Measurements from ENCODE around the gene DNAJC1. TPM values are rescaled to one million over a fixed set of nuclear protein-coding genes. Genes with fewer than 3 reads are reported as not detected.
A peak's percentile ranks its signal among the peaks of the same experiment; 100 is the strongest.

Gene DNAJC1
- total and polyA plus RNA-seq, 2 donors (not counting 3 experiments of a cell fraction or from before 2014, with no cell fraction given): 11.2 to 19.7 TPM

- no peaks in the 10 kb centered on the region for H3K9me3 ChIP-seq (replicated peaks; ENCODE audit: control insufficient read depth, insufficient read depth, low read length)
- TF ChIP-seq MAX (IDR thresholded peaks at IDR 0.05; ENCODE audit: insufficient read depth, insufficient read length): no peak
- TF ChIP-seq MYC (IDR thresholded peaks at IDR 0.05; ENCODE audit: low read depth, low read length): no peak
- TF ChIP-seq GATA2 (IDR thresholded peaks at IDR 0.05; ENCODE audit: insufficient read depth, insufficient read length, low read depth, low read length): no peak
- no peak for TF ChIP-seq EZH2 (IDR thresholded peaks at IDR 0.05; ENCODE audit: borderline replicate concordance, low read depth, low read length, severe bottlenecking)
- no peak for TF ChIP-seq CTCF (IDR thresholded peaks at IDR 0.05; ENCODE audit: extremely low read depth in 1 of 2, insufficient read depth in 1 of 2, low read depth in 1 of 2, low read length in 2 of 2)
- TF ChIP-seq POLR2A (IDR thresholded peaks at IDR 0.05; ENCODE audit: low read depth, low read length): no peak
- H3K79me2 ChIP-seq (ENCODE audit: control insufficient read depth, insufficient read depth, low read length): no peaks in the 10 kb centered on the region
- H3K9ac ChIP-seq (replicated peaks; ENCODE audit: extremely low read depth, insufficient read depth, low read length): no peak overlapping the region
- H3K4me2 ChIP-seq (ENCODE audit: insufficient read depth, low read length): peak overlapping the region; percentile 17
- no peaks in the 10 kb centered on the region for H3K9me1 ChIP-seq (replicated peaks; ENCODE audit: control insufficient read depth, extremely low read depth, insufficient read depth, low read length)
- H2AFZ ChIP-seq (ENCODE audit: low read depth, low read length): no peak overlapping the region
- DNase-seq (ENCODE audit: low read depth, low spot score) (no peak), FAIRE-seq (no peak)
- no peaks in the 10 kb centered on the region for H3K27me3 ChIP-seq (ENCODE audit: control insufficient read depth in 2 of 2, insufficient read depth in 2 of 2, low read length in 2 of 2)
- CTCF ChIA-PET: interaction anchor here (0.9 kb wide), 1 partner anchor 27 kb away, joined by 5 read pairs; no protein-coding TSS in a partner anchor
- no peak overlapping the region for H3K27ac ChIP-seq (ENCODE audit: insufficient read depth, low read depth, low read length)
- dilution Hi-C loops (cut with MboI; ENCODE audit: extremely low pct_ligation_motif_present, low sequenced_read_pairs) (no loop called here), intact Hi-C loops (cut with micrococcal nuclease) (no loop called here)
- no peaks in the 10 kb centered on the region for H3K36me3 ChIP-seq (ENCODE audit: control insufficient read depth in 2 of 2, extremely low read depth in 1 of 2, insufficient read depth in 2 of 2, low read length in 2 of 2)
- no TSS peak for BruUV-seq (replicated peaks)
- no peaks in the 10 kb centered on the region for H3K4me1 ChIP-seq (ENCODE audit: control insufficient read depth, extremely low read depth, insufficient read depth, low read length)
- POLR2A ChIA-PET: no interaction called here
- H4K20me1 ChIP-seq (replicated peaks; ENCODE audit: control insufficient read depth, extremely low read depth, insufficient read depth, low read length): no peaks in the 10 kb centered on the region
- no peak overlapping the region for H3K4me3 ChIP-seq (replicated peaks in 1 of 3; ENCODE audit: insufficient read depth in 1 of 3, low read depth in 1 of 3, low read length in 3 of 3)
Measured at GRCh38 chr10:21926358-21926925, 77.1 kb downstream of the DNAJC1 start.

Measured in endothelial cell of umbilical vein (primary cell).